Adipocyte (in vitro differentiated cells): ENCODE results near the gene FOSL2.

Source experiments
- DNase-seq: peaks from one replicate; pipeline ENCODE4 v3.0.0-alpha.2; 2015; ENCODE audit warnings: low read depth
- H3K27me3 ChIP-seq: replicated peaks from 2 replicates; pipeline ENCODE4 v1.7.0; 2013; ENCODE audit warnings: mild to moderate bottlenecking, low read length, moderate library complexity; ENCODE audit not compliant: control insufficient read depth, insufficient read depth
- H3K36me3 ChIP-seq: 2 replicates; pipeline ENCODE4 v1.7.0; 2013; ENCODE audit warnings: low read length, mild to moderate bottlenecking, moderate library complexity; ENCODE audit not compliant: control insufficient read depth, insufficient read depth, severe bottlenecking
- H3K4me1 ChIP-seq: 2 replicates; pipeline ENCODE4 v1.7.0; 2013; ENCODE audit warnings: mild to moderate bottlenecking, low read length, moderate library complexity; ENCODE audit not compliant: control insufficient read depth, insufficient read depth
- H3K4me3 ChIP-seq: 2 replicates; pipeline ENCODE4 v1.7.0; 2013; ENCODE audit warnings: mild to moderate bottlenecking, low read length, moderate library complexity
- H3K9ac ChIP-seq: 2 replicates; pipeline ENCODE4 v1.7.0; 2013; ENCODE audit warnings: mild to moderate bottlenecking, low read length, moderate library complexity
- H3K9me3 ChIP-seq: 2 replicates; pipeline ENCODE4 v1.7.0; 2013; ENCODE audit warnings: mild to moderate bottlenecking, low read length, moderate library complexity; ENCODE audit not compliant: control insufficient read depth

Gene FOSL2

GRCh38 chr2:28408764-28409599 is 16.3 kb downstream of the FOSL2 start:
- H3K36me3 ChIP-seq, result peaks cover 99% of the 10 kb centered on the region
- no peak overlapping the region for H3K4me3 ChIP-seq
- no peaks in the 10 kb centered on the region for H3K9me3 ChIP-seq
- H3K4me1 ChIP-seq, result peaks cover 26% of the 10 kb centered on the region
- H3K27me3 ChIP-seq, result no peaks in the 10 kb centered on the region
- H3K9ac ChIP-seq, result peak overlapping the region; percentile 18
- no peak for DNase-seq

- H3K36me3 ChIP-seq, result peaks cover 99% of the 10 kb centered on the region
- no peaks in the 10 kb centered on the region for H3K9me3 ChIP-seq
- H3K4me1 ChIP-seq, result peaks cover 40% of the 10 kb centered on the region
- H3K9ac ChIP-seq, result no peak overlapping the region
- no peaks in the 10 kb centered on the region for H3K27me3 ChIP-seq
- H3K4me3 ChIP-seq, result no peak overlapping the region
- no peak for DNase-seq
Observed at GRCh38 chr2:28411166-28411755, 18.6 kb downstream of the FOSL2 start.

DNA sequence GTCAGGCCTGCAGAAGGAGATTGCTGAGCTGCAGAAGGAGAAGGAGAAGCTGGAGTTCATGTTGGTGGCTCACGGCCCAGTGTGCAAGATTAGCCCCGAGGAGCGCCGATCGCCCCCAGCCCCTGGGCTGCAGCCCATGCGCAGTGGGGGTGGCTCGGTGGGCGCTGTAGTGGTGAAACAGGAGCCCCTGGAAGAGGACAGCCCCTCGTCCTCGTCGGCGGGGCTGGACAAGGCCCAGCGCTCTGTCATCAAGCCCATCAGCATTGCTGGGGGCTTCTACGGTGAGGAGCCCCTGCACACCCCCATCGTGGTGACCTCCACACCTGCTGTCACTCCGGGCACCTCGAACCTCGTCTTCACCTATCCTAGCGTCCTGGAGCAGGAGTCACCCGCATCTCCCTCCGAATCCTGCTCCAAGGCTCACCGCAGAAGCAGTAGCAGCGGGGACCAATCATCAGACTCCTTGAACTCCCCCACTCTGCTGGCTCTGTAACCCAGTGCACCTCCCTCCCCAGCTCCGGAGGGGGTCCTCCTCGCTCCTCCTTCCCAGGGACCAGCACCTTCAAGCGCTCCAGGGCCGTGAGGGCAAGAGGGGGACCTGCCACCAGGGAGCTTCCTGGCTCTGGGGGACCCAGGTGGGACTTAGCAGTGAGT is 19.4 kb downstream of the FOSL2 start:
- H3K4me1 ChIP-seq, result peaks cover 32% of the 10 kb centered on the region
- no peaks in the 10 kb centered on the region for H3K27me3 ChIP-seq
- no peaks in the 10 kb centered on the region for H3K9me3 ChIP-seq
- H3K36me3 ChIP-seq, result peaks cover 92% of the 10 kb centered on the region
- DNase-seq, result no peak
- no peak overlapping the region for H3K9ac ChIP-seq
- H3K4me3 ChIP-seq, result no peak overlapping the region

DNA sequence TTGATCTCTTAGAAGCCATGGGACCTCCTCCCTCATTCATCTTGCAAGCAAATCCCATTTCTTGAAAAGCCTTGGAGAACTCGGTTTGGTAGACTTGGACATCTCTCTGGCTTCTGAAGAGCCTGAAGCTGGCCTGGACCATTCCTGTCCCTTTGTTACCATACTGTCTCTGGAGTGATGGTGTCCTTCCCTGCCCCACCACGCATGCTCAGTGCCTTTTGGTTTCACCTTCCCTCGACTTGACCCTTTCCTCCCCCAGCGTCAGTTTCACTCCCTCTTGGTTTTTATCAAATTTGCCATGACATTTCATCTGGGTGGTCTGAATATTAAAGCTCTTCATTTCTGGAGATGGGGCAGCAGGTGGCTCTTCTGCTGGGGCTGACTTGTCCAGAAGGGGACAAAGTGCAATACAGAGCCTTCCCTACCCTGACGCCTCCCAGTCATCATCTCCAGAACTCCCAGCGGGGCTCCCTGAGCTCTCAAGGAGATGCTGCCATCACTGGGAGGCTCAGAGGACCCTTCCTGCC is 20.0 kb downstream of the FOSL2 start:
- no peak for DNase-seq
- no peak overlapping the region for H3K4me3 ChIP-seq
- peaks cover 26% of the 10 kb centered on the region for H3K4me1 ChIP-seq
- no peak overlapping the region for H3K9ac ChIP-seq
- no peaks in the 10 kb centered on the region for H3K9me3 ChIP-seq
- peaks cover 86% of the 10 kb centered on the region for H3K36me3 ChIP-seq
- no peaks in the 10 kb centered on the region for H3K27me3 ChIP-seq

DNA sequence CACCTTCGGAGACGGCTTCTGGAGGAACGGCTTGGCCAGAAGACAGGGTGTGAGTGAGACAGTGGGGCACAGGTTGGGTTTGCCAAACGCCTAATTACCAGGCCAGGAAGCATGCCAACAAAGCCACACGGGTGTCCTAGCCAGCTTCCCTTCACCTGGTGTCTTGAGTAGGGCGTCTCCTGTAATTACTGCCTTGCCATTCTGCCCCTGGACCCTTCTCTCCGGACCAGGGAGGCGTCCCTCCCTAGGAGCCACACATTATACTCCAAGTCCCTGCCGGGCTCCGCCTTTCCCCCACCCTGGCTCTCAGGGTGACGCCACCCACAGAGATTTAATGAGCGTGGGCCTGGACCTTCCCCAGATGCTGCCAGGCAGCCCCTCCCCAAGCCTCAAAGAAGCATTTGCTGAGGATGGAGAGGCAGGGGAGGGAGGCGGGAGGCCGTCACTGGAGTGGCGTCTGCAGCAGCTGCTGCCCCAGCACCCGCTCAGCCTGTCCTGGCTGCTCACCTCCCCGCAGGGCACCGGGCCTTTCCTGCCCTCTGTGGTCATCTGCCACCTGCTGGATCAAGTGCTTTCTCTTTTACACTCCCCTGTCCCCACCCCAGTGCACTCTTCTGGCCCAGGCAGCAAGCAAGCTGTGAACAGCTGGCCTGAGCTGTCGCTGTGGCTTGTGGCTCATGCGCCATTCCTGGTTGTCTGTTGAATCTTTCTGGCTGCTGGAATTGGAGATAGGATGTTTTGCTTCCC is 20.7 kb downstream of the FOSL2 start:
- H3K36me3 ChIP-seq, result peaks cover 79% of the 10 kb centered on the region
- DNase-seq, result no peak

DNA sequence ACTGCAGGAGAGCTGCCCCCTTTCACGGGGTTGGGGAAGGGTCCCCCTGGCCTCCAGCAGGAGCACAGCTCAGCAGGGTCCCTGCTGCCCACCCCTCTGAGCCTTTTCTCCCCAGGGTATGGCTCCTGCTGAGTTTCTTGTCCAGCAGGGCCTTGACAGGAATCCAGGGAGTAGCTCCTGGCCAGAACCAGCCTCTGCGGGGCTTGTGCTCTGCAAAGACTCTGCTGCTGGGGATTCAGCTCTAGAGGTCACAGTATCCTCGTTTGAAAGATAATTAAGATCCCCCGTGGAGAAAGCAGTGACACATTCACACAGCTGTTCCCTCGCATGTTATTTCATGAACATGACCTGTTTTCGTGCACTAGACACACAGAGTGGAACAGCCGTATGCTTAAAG is 21.2 kb downstream of the FOSL2 start:
- DNase-seq, result no peak
- H3K4me1 ChIP-seq, result peaks cover 21% of the 10 kb centered on the region
- H3K9ac ChIP-seq, result no peak overlapping the region
- H3K27me3 ChIP-seq, result no peaks in the 10 kb centered on the region
- peaks cover 75% of the 10 kb centered on the region for H3K36me3 ChIP-seq
- no peak overlapping the region for H3K4me3 ChIP-seq
- H3K9me3 ChIP-seq, result no peaks in the 10 kb centered on the region

More for the DNA sequence above, 20.7 kb downstream of the FOSL2 start:
- H3K9me3 ChIP-seq, result no peaks in the 10 kb centered on the region
- H3K4me1 ChIP-seq, result peaks cover 21% of the 10 kb centered on the region
- H3K27me3 ChIP-seq, result no peaks in the 10 kb centered on the region
- no peak overlapping the region for H3K4me3 ChIP-seq
- no peak overlapping the region for H3K9ac ChIP-seq

GRCh38 chr2:28414583-28414982 is 21.9 kb downstream of the FOSL2 start:
- no peaks in the 10 kb centered on the region for H3K27me3 ChIP-seq
- no peaks in the 10 kb centered on the region for H3K9me3 ChIP-seq
- peaks cover 74% of the 10 kb centered on the region for H3K36me3 ChIP-seq
- DNase-seq, result no peak
- H3K4me1 ChIP-seq, result peaks cover 27% of the 10 kb centered on the region
- H3K4me3 ChIP-seq, result no peak overlapping the region
- H3K9ac ChIP-seq, result peak overlapping the region; percentile 13

GRCh38 chr2:28415010-28415409 is 22.4 kb downstream of the FOSL2 start:
- no peak for DNase-seq
- Histone ChIP-seq H3K4me1 (peaks cover 30% of the 10 kb centered on the region), H3K9me3 (no peaks in the 10 kb centered on the region), H3K9ac (peak overlapping the region; percentile 13), H3K4me3 (no peak overlapping the region), H3K36me3 (peaks cover 70% of the 10 kb centered on the region), H3K27me3 (no peaks in the 10 kb centered on the region)

GRCh38 chr2:28415715-28416114 is 23.1 kb downstream of the FOSL2 start:
- Histone ChIP-seq H3K4me3 (no peak overlapping the region), H3K36me3 (peaks cover 63% of the 10 kb centered on the region), H3K9ac (no peak overlapping the region), H3K4me1 (peaks cover 30% of the 10 kb centered on the region), H3K9me3 (no peaks in the 10 kb centered on the region), H3K27me3 (no peaks in the 10 kb centered on the region)
- DNase-seq, result no peak

DNA sequence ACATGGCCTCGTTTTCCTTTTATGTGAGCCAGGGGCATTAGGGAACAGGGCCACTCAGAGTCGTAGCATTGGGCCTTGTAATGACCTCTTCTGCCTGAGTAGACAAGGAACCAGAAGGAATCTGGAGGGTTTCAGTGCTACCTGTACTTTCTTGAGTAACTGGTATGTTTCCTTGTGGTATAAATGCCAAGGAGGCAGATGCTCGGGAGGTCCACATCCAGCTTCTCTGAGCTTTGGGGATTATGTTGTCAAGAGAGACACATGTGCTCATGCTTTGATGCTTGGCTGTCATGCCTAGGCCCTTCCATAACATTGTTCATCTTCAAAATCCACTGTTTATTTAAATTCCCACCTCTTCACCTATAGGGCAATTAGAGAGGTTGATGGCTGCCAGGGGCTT is 26.3 kb downstream of the FOSL2 start:
- Histone ChIP-seq H3K9ac (no peak overlapping the region), H3K9me3 (no peaks in the 10 kb centered on the region), H3K4me1 (peaks cover 24% of the 10 kb centered on the region), H3K36me3 (peaks cover 30% of the 10 kb centered on the region), H3K27me3 (no peaks in the 10 kb centered on the region), H3K4me3 (no peak overlapping the region)
- DNase-seq, result no peak
